HG03045 (cell line): ENCODE results near the gene CYP27B1.

Experiments used
- ATAC-seq: cut with Tn5 transposase; IDR thresholded peaks from one replicate; pipeline ENCODE4 v1.9.1; 2021; ENCODE audit warnings: mild to moderate bottlenecking, moderate library complexity; ENCODE audit not compliant: unreplicated experiment

The CYP27B1 gene

DNA sequence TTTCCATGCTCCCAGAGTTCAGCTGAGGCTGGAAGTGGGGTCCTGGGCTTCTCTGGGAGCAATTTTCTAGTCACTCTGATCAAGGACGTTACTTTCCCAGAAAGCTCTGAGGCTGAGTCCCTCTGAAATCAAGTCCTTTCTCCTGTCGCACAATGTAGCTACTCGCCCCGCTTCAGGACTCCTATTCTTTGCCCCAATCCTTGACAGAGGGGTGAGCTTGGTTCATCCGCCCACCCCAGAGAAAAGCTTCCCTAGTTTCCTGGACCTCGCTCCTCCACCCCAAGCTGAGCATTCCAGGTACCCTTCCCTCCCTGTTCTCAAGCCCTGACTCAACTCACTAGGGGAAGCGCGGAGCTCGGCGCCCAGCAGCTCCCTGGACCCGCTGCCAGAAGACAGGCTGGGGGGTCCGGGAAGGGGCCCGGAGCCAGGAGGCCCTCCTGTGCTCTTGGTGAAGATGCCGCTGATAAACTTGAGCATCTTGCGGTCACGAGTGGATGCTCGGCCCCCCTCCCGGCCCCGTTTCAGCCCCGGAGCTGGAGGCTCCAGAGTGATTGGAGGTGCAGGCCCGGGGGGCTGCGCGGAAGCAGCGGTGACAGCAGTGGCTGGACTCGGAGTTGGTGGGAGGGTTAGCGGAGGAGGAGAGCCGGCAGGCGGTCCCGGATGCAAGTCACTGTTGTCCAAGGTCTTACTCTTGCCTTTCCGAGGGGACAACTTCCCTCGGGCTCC, 30.0 kb downstream of the CYP27B1 start:
- no peak for ATAC-seq

DNA sequence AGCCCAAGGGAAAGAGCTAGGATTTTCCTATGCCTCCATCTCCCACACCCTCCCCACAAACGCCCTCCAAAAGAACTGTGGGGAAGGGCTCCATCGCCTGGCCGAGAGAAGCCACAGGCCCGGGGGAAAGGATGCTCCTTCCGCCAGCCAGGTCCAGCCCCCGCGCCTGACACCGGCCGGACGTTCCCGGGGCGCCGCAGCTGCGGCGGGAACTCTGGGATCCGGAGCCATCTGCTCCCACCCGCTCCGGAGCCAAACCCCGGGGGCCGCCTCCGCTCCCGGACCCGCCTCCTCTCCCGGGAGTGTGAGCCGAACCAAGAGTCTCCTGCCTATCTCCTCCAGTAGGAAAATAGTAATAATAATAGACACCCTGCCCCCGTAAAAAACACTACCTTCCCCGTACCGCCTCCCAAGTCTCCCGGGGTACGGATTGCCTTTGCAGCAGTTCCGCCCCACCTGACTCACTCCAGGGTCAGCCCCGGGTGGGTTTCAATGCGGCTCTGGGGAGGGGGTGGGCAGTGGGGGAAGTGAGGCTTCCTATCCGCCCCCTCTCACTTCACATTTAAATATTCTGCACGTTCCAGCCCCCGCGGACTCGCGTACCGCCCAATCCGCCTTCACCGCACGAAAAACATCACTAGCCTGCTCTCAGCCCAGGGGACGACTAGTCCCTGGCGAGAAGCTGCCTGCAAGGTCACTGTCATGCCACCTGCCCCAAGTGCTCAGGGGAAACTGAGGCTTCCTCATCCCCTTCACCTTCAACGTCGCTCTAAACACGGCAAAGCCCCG, 30.7 kb downstream of the CYP27B1 start:
- ATAC-seq, result no peak

DNA sequence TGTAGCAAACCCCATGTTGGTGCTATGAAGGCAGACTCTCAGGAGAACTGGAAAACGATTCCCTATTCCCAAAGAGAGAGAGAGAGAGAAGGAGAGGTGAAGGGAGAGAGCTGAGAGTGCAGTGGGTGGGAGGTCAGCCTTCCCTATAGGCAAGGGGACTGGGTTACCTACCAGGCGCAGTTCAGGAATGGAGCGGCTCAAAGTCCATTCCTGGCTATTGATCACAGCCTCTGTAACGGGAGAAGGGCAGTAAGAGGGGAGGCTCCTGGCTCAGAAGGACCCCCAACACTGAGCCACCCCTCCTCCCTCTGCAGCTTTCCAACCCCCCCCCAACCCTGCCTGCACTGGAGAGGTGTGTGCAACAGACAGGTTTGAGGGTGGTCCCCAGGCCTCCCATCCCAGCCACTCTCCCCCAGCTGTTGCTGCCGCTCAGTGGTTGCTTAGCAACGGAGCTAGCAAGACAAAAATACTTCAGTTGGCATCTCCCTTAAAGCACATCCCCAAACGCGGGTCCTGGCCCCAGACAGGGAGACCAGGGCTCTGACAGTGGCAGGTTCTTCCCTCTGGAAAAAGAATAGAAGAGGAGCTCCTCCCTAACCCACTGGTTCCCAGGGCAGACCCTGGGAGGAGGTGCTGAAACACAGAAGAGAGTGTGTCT, 31.6 kb downstream of the CYP27B1 start:
- ATAC-seq, result no peak

DNA sequence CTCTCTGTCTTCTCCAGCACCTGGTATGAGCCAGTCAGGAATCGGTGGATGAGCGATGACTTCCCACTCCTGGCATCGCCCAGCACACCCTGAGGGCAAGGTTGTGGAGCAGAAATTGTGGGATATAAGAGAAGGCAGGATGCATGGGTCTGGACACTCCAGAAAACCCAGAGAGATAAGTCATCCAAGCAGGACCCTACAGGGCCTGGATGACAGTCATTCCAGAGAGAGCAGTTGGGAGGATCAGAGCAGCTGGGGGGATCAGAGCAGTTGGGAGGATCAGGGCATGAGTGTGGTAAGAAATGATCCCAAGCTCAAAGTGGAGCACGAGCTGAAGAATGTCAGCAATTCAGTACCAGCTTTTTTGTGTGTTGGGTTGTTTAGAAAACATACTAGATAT, 32.3 kb downstream of the CYP27B1 start:
- ATAC-seq, result no peak

DNA sequence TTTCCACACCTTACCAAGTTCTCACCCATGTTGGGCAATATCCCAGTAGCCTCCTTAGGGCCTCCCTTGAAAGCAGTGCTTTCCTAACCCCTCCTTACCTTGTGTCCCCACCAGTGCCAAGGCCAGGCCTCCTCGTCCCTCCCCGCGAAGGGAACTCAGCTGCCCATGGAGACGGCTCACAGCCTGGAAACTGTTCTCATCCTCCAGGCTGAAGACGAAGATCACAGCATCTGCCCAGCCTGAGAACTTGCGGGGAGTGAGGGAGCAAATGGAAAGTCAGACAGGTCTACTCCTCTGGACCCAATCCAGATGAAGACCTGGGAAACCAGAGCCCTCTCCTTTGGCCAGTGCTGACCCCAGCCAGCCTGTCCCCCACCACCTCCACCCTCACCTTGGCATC, 33.0 kb downstream of the CYP27B1 start:
- ATAC-seq, result no peak

DNA sequence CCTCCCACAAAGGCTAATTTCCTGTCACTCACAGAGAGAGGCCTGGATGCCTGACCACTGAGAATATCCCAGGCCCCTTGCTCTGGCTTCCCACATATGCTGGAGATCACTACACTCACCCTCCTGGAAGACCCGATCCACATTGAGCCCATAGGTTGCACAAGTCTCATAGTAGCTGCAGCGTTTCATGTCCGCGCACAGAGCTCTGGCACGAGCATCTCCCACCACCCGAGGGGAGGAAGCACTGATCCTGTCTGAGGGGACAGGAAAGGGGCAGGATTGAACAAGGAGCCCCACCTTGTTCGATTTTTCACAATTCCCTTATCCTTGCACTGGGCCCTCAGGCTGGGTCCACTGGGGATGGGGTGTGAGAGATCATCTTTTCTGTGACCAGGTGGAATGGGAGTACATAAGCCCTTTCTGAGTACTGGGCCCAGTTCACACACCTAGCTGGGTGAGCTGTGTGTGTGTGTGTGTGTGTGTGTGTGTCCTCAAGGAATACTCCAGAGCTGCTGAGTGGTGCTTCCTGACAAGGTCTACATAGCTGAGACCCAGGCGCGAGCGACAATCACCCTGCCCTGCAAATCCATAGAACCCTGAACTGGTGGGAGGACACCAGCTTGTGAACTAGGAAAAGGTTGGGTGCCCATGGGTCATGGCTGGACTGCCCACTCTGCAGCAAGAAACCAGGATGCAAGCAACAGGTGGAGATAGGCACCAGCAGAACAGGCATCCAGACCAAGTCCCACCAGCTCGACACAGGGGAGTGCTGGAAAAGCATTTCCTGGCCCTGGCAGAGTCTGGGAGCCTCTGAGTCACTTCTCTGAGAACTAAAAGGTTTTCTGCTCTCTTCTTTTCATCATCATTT, 33.9 kb downstream of the CYP27B1 start:
- ATAC-seq, result no peak

DNA sequence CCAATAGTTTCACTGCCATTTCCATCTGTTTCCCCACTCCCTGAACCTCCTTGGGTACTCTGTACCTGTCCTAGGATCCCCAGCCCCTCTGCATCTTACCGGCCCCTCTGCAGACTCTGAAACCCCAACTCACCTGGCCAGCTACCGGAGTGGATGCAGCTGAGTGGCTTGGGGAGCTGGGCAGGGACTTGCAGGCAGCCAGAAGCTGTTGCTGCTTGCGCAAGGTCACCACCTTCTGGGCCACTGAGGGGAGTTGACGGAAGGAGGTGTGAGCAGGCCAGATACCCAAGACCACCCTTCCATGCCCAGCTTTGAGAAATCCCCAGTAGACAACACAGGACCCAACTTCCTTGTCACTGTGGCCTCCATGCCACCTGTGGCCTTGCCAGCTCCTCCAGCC, 34.6 kb downstream of the CYP27B1 start:
- ATAC-seq, result no peak

DNA sequence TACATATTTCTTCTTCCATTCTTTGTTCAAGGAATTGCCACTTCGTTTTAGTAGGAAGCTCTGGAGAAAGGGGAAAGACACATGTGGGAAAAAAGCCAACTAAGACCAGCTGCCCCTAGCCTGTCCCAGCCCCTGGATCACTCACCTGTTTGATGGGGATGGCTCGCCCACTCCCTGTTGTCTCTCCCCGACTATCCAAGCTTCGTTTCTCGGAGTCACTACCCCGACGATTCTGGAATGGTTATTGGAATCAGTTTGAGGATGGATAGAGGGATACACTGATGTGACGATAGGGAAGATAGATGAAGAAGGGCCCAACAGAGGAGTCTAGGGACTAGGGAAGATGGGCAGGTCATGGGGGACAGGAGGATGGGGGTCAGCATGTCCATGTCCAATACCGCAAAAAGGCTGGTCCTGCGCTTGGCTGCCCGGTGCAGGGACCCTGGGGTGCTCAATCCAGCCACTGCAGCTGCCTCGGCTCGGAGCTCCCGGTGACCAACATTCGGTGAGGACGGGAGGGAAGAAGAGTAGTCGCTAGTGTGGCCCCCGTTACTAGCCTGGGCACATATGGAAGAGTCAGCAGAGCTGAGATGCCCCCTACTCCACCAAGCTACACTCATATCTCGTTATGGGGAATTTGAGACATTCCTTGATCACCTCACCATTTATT, 35.3 kb downstream of the CYP27B1 start:
- no peak for ATAC-seq

DNA sequence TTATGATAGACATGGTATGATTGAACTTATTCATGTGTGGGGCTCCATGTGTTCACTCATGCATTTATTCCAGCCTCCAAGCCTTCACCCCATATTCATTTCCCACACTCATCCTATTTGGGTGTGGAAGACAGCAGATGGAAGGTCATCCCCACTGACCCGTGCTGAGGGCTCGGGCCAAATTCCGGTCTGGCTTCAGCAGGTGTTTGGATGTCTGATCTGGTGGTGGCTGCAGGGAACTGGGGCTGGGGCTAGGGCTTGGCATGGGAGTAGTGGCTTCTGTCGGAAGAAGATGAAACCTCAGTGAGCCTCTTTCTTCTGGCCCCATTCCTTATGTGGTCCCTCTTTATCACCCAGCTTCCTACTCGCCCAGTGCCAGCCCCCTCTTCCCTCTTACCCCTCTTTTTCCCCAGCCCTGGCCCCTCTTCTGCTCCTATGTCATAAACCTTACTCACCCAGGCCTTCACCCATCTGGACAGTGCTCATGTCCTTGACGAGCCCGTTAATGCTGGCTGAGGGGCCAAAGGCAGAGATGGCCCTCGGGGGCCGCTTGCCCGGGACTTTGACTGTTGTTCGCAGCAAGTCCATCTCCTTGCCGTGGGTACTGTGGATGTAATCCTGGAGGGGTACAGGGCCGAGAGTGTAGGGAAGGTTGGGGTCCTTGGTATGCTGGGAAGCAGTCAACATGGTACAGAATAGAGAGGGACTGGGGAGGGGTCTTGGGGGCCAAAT, 36.4 kb downstream of the CYP27B1 start:
- ATAC-seq, result no peak

DNA sequence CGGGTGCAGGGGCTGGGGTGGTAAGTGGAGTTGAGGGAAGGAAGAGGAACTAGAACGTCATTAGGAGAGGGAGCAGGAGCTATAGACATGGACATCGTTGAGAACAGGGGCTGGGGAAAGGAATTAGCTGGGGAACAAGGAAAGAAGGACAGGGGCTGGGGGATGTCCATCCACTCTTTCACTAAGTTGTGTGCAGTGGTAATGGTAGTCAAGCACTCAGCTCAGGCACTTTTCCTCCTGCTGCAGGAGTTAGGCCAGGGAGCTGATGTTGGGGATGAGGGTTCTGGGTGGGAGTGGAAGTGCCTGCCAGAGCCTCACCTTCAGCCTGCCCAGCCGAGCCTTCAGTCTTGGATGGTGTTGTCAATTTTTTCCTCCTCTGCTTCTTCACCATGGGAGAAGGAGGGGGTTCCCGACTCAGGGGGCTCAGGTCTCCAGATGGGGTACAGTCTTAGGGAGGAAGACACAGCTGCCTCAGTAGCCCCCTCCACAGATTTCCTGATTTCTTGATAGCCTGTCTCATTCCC, 37.5 kb downstream of the CYP27B1 start:
- no peak for ATAC-seq

DNA sequence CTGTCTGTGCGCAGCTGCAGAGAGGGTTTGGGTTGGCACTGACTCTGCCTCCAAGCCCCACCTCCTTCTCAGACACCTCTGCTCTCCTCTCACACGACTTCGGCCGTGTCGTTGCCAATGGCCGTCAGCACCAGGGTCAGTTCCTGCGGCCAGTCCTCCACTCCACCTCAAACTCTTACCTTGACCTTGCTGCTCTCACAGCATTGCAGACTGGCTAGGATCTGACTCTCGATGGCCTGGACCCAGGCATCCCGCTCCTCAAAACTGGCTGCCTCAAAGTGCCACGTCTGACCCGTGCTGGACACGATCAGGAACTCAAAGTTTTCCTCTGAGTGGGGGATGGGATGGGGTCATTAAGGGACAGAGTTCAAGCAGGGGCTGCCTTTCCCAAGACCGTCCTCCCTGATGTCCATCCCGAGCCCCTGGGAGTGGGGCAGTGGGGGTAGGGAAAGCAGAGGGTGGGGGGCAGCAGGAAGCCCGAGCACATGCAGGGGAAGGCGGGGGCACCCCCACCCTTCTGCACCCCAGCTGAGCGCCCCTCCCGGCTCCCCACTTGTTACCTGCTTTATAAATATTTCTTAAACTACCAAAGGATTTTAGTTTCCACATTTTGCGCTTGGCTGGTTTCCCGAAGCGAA, 39.0 kb downstream of the CYP27B1 start:
- ATAC-seq, result no peak

DNA sequence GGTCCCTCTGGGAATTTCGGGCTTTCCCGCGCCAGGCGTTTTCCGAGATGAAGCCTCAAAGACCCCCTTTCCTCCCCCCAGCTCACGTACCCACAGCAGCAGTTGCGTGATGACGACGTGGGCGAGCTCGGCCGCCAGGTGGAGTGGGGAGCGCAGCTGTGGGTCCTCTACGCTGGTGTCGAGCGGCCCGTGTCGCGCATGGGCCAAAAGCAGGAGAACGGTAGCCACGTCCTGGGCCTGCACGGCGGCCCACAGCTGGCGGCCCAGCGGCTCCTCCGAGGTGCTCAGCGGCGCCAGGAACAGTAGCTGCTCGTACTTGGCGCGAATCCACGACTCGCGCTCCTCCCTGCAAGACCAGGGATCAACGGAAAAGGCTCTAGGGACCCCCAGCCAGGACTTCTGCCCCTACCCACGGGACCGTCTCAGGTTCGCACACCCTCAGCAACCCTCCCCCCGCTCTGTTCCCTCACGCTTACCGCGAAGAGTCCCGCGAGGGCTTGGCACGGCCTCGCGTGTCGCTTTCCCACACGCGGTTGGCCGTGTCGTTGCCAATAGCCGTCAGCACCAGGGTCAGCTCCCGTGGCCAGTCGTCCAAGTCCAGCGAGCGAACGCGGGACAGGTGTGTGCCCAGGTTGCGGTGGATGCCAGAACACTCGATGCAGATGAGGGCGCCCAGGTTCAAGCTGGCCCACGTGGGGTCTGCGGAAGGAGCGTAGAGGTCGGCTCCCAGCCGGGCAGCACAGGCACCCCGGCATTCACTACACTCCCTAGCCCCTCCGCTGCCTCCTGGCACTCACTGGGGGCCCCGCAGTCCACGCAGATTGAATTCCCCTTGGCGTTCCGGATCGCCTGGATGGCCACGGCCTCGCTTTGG, 39.8 kb downstream of the CYP27B1 start:
- ATAC-seq, result no peak

DNA sequence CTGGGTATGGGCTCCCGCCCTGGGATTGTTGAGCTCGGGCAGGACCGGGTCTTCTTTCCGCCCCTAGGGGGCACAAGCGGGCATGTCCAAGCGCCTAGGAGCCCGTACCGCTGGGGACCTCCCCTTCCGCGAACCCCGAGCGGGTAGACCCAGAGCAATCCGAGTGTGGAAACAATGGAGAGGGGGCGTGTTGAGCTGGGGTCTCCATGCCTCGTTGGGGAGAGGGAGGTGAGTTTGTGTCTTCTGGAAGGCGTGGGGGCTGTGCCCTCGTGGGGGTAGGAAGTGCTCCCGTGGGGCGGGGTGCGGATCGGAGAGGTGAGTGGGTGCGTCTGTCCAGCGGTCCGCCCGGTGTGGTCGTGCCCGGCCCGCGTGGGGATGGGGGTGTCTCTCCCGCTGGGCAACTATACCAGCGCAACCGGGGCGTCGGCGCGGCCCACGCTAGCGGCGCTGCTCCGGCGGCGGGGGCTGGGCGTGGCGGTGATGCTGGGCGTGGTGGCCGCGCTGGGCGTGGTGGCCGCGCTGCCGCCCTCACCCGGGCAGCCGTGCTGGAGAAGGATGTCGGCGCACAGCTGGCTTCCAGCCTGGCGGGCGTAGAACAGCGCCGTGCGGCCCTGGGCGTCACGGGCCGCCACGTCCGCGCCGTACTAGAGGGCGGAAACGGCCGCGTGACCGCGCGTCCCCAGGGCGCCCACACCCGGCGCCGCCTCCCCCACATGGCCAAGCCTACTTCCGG, 40.6 kb downstream of the CYP27B1 start:
- ATAC-seq, result no peak

DNA sequence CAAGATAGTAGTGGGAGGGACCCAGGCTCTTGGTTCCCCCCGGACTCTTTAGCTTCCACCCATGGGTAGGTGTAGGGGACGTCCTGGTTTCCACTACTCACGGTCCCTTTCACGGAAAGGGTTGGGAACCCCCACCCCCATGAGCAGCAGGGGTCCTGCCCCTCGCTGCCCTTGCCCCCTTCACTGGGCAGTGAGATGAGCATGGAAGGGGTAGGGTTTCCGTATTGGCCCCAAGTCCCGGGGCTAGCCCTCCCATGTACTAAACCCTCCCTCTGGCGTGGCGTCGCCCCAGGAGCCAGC, 41.1 kb downstream of the CYP27B1 start:
- ATAC-seq, result no peak

DNA sequence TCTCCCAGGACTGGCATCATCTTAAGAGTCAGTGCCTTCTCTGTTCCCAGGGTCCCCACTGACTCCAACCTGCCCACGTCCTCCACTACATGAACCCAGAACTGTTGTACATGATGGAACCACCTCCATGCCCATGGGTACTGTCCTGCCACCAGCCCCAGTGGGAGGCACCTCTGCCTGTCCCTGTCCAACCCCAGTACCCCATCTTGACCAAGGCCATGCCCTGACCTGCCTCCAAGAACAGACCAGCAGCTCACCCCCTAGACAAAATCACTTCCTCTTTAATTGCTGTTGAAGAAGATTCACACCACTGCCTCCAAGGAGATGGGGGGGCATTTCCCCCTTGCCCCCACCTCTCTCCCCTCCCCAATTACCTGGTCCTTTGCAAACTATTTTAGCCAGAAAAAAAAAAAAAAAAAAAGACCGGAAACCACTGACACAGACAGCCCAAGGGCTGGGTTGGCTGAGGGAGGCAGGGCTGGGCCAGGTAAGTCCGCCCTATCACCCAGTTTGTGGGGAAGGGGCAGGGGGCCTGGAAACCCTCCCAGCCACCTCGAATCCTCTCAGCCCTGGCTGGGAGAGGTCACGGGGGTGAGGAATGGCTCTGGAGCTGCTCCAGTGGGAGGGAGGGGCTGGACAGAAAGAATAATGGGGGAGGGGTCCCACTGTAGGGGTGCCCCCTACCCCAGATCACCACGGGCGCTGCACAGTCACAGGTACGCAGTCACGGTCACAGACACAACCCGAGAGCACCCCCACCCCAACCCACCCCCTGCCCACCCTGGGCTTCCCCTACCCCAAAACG, 41.7 kb downstream of the CYP27B1 start:
- no peak for ATAC-seq

DNA sequence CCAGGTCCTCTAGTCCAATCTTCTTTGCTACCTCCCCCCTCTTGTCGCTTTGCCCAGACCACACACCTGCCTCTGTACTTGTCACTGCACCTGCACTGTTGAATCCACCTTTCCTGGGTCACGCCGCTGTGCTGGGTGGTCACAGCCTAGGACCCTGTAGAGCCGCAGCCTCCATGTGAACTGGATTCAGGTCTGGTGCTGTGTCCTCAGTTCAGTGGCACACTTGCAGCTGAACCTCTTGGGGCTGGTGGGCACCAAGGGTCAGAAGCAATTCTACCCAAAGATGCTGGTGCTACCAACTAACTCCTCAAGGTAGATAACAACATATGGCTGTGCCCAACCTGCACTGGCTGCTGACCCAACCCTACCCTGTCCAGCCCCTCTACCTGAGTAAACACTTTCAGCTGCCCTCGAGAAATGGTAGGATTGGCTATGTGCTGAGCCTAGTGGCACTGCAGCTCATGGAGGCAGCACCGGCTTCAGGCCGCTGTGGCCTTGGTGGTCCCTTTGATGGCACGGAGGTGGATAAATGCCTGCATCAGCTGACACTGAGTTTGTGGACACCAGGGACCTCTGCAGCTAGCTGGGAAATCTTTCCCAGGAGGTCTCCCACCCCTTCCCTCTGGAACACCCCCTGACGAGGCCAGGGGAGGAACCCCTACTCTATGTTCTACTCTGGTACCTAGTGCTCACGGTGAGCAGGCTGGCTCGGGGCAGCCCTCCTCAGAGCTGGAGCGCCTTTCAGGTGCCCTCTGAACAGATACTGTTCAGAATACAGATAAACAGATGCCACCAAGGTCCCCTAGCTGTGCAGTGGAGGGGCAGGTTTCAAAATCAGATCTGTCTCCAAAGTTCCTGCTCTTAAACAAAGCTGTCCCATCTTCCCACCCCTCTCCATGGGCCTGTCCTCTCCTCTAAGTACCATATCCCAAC, 42.6 kb downstream of the CYP27B1 start:
- no peak for ATAC-seq
